ENCODE results near the gene ZNF385C. TPM values are rescaled to one million over a fixed set of nuclear protein-coding genes. Genes with fewer than 3 reads are reported as not detected.

Gene ZNF385C
- total and polyA plus RNA-seq, 2 of the 13 experiments (the other 11 are each of a cell fraction or from before 2014, with no cell fraction given) = 2.3 to 6.1 TPM

DNA sequence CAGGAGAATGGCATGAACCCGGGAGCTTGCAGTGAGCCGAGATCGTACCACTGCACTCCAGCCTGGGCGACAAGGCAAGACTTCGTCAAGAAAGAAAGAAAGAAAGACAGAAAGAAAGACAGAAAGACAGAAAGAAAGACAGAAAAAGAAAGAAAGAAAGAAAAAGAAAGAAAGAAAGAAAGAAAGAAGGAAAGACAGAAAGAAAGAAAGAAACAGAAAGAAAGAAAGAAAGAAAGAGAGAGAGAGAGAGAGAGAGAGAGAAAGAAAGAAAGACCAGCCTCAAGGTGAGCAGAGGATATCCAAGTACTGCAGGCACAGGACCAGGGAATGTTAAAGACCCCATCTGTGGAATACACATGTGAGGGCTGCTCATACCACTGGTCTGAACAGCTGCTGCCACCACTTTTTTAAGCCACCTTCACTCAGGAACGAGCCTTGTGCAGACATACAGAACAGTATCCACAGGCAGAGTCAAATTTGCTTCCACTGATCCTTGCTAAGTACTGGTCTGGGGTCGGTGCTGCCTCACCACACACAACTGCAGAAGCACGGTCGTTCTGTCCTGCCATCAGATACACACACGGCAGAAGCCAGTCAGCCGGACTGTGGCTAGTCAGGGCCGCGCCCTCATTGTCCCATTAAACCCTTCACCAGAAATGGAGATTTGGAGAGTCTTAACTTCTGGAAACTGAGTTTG lies 48.8 kb upstream of the ZNF385C start:
- ATAC-seq (no peak), FAIRE-seq (no peak), DNase-seq (ENCODE audit: low spot score) (no peak)
- Histone ChIP-seq H3K79me2 (ENCODE audit: insufficient read depth, low read length) (peaks cover 66% of the 10 kb centered on the region), H3K4me1 (ENCODE audit: insufficient read depth, low read length) (peaks cover 37% of the 10 kb centered on the region), H3K27me3 (ENCODE audit: control insufficient read depth in 1 of 2, insufficient read depth in 2 of 2, low read length in 2 of 2) (no peaks in the 10 kb centered on the region), H3K4me2 (ENCODE audit: low read depth, low read length) (no peak overlapping the region), H3K4me3 (replicated peaks in 1 of 3; ENCODE audit: insufficient read depth in 1 of 3, low read depth in 2 of 3, low read length in 3 of 3) (no peak overlapping the region), H3K27ac (ENCODE audit: extremely low read length, insufficient read depth, low read length) (no peak overlapping the region), H3K9ac (ENCODE audit: insufficient read depth, low read depth, low read length) (no peak overlapping the region), H3K36me3 (replicated peaks in 1 of 2; ENCODE audit: control insufficient read depth in 1 of 2, insufficient read depth in 2 of 2, low read length in 2 of 2) (peaks cover 17 to 42% of the 10 kb centered on the region in 2 experiments), H2AFZ (ENCODE audit: low read length) (no peak overlapping the region), H3K9me3 (ENCODE audit: low read length) (no peaks in the 10 kb centered on the region), H4K20me1 (ENCODE audit: insufficient read depth, low read length) (peaks cover 4% of the 10 kb centered on the region)
- TF ChIP-seq, protein P1, sequence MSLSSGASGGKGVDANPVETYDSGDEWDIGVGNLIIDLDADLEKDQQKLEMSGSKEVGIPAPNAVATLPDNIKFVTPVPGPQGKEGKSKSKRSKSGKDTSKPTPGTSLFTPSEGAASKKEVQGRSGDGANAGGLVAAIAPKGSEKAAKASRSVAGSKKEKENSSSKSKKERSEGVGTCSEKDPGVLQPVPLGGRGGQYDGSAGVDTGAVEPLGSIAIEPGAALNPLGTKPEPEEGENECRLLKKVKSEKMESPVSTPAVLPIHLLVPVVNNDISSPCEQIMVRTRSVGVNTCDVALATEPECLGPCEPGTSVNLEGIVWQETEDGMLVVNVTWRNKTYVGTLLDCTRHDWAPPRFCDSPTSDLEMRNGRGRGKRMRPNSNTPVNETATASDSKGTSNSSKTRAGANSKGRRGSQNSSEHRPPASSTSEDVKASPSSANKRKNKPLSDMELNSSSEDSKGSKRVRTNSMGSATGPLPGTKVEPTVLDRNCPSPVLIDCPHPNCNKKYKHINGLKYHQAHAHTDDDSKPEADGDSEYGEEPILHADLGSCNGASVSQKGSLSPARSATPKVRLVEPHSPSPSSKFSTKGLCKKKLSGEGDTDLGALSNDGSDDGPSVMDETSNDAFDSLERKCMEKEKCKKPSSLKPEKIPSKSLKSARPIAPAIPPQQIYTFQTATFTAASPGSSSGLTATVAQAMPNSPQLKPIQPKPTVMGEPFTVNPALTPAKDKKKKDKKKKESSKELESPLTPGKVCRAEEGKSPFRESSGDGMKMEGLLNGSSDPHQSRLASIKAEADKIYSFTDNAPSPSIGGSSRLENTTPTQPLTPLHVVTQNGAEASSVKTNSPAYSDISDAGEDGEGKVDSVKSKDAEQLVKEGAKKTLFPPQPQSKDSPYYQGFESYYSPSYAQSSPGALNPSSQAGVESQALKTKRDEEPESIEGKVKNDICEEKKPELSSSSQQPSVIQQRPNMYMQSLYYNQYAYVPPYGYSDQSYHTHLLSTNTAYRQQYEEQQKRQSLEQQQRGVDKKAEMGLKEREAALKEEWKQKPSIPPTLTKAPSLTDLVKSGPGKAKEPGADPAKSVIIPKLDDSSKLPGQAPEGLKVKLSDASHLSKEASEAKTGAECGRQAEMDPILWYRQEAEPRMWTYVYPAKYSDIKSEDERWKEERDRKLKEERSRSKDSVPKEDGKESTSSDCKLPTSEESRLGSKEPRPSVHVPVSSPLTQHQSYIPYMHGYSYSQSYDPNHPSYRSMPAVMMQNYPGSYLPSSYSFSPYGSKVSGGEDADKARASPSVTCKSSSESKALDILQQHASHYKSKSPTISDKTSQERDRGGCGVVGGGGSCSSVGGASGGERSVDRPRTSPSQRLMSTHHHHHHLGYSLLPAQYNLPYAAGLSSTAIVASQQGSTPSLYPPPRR (CRISPR knock-in tag; IDR thresholded peaks at IDR 0.05; ENCODE audit: borderline replicate concordance) = no peak
- TF ChIP-seq RBFOX2 (IDR thresholded peaks at IDR 0.05; ENCODE audit: low read depth, low read length) (0 out of 2 replicates have a peak, but pooled peaks have one; percentile 30), JUN (CRISPR knock-in tag; IDR thresholded peaks at IDR 0.05) (no peak), MED1 (CRISPR knock-in tag; IDR thresholded peaks at IDR 0.05) (no peak), PHF5A (CRISPR knock-in tag; IDR thresholded peaks at IDR 0.05; ENCODE audit: low read depth, unreplicated experiment) (no peak), ATF7 (IDR thresholded peaks at IDR 0.05) (no peak), ATF7 (CRISPR knock-in tag; IDR thresholded peaks at IDR 0.05) (no peak), EZH2 (conservative IDR thresholded peaks at IDR 0.05; ENCODE audit: low read depth, low read length) (no peak)
- BruUV-seq (replicated peaks) = no TSS peak
- ChIA-PET CTCF (ENCODE audit: low intra/inter-chr PET ratio, low total read pairs) (no interaction called here), POLR2A (no interaction called here)
- 96% methylated on average over 13 of the region's 13 CpGs for WGBS (ENCODE audit: low lambda C conversion rate)
- intact Hi-C loops (cut with micrococcal nuclease; ENCODE audit: unreplicated experiment) = no loop called here
- in situ Hi-C loops (cut with HindIII; ENCODE audit: extremely low pct_ligation_motif_present, low pct_unique_long_range_greater_than_20kb) = no loop called here
